Activated CD4-positive, alpha-beta memory T cell treated with anti-CD3 and anti-CD28 coated beads for 36 hours (primary cell): Measurements from ENCODE around the gene MAT2B. TPM values are rescaled to one million over a fixed set of nuclear protein-coding genes. Genes with fewer than 3 reads are reported as not detected.

ENCODE experiments used
- CTCF ChIA-PET: fragments of 350-600 bp; sonication (Branson Sonifier 250); formaldehyde crosslinking; loops from one replicate; lab custom pipeline; 2021; ENCODE audit warnings: antibody characterized with exemption, inconsistent platforms; lab: Charles Lee
- POLR2A ChIA-PET: fragments of 350-600 bp; sonication (Branson Sonifier 250); formaldehyde crosslinking; loops from one replicate; lab custom pipeline; 2021; ENCODE audit warnings: antibody characterized with exemption; lab: Charles Lee
- DNase-seq: peaks from one replicate; pipeline ENCODE4 v3.0.0-alpha.2; 2020
- H3K27ac Mint-ChIP-seq: one replicate; pipeline ENCODE4 v1.8.0; 2021; ENCODE audit warnings: mixed read lengths
- H3K27me3 Mint-ChIP-seq: one replicate; pipeline ENCODE4 v1.8.0; 2021; ENCODE audit warnings: mixed read lengths
- H3K36me3 Mint-ChIP-seq: one replicate; pipeline ENCODE4 v1.8.0; 2021; ENCODE audit warnings: mixed read lengths
- H3K4me1 Mint-ChIP-seq: one replicate; pipeline ENCODE4 v1.8.0; 2021; ENCODE audit warnings: low read depth, mixed read lengths
- H3K4me3 Mint-ChIP-seq: one replicate; pipeline ENCODE4 v1.8.0; 2021; ENCODE audit warnings: mild to moderate bottlenecking, mixed read lengths
- H3K9me3 Mint-ChIP-seq: one replicate; pipeline ENCODE4 v1.8.0; 2021; ENCODE audit warnings: mixed read lengths
- intact Hi-C: fragments of 100-400 bp; cut with micrococcal nuclease; formaldehyde crosslinking; loops from one replicate; pipeline ENCODE4 v1.15.1; 2023
- total RNA-seq, 2 experiments: library from RNA; stranded (reverse); gene quantifications; one replicate each; pipeline ENCODE4 v1.2.3, GENCODE V29; 2021

MAT2B gene
- total RNA-seq, 2 experiments from 2014 or later, result 114 to 122 TPM

DNA sequence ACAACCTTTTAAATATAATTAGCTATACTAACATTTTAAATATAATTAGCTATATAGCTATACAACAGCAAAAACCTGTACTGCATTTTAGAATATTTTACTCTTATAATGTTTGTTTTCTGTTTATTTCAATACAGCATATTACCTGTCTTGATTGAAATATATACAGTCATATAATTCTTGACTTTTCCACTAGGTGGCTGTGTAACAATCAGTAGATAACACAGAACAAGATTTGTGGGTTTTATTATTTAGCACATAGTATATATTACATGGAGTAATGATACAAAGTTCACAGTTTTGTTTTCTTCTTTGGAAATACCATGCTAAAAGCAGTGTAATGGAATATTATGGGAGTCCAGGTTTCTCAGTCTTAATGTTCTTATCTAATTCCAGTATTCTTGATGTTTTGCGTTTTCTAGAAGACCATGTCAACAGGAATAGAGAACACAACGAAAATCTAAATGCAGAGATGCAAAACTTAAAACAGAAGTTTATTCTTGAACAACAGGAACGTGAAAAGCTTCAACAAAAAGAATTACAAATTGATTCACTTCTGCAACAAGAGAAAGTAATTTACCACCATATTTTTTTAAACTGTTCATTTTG, 31.7 kb upstream of the MAT2B start:
- H3K27ac Mint-ChIP-seq, result no peak overlapping the region
- no peak overlapping the region for H3K4me3 Mint-ChIP-seq
- no peaks in the 10 kb centered on the region for H3K27me3 Mint-ChIP-seq
- no peak for DNase-seq
- intact Hi-C loops, result loop anchor here (1.0 to 2.0 kb wide), 2 partner anchors 30 to 219 kb away; no protein-coding TSS in a partner anchor
- ChIA-PET POLR2A (no interaction called here), CTCF (interaction anchor here (0.7 to 3.8 kb wide), 11 partner anchors 9 to 92 kb away, joined by 3 to 27 read pairs (median 3); partner anchors contain the start of gene HMMR)
- H3K4me1 Mint-ChIP-seq, result peaks cover 6% of the 10 kb centered on the region
- H3K9me3 Mint-ChIP-seq, result no peaks in the 10 kb centered on the region
- peaks cover 58% of the 10 kb centered on the region for H3K36me3 Mint-ChIP-seq

DNA sequence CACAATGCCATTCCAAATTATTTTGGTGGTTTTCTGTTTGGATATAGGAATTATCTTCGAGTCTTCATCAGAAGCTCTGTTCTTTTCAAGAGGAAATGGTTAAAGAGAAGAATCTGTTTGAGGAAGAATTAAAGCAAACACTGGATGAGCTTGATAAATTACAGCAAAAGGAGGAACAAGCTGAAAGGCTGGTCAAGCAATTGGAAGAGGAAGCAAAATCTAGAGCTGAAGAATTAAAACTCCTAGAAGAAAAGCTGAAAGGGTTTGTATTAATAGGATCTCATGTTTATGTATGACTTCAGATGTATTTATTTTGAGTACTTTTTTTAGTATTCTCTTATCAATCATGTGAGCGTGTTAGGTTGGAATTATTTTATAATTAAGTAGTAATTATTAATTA, 30.0 kb upstream of the MAT2B start:
- POLR2A ChIA-PET, result no interaction called here
- no peak overlapping the region for H3K27ac Mint-ChIP-seq
- CTCF ChIA-PET, result interaction anchor here (1.3 to 3.8 kb wide), 3 partner anchors 14 to 1029 kb away, joined by 3 to 27 read pairs (median 5); no protein-coding TSS in a partner anchor
- H3K27me3 Mint-ChIP-seq, result no peaks in the 10 kb centered on the region
- intact Hi-C loops, result no loop called here
- no peak overlapping the region for H3K4me3 Mint-ChIP-seq
- H3K9me3 Mint-ChIP-seq, result no peaks in the 10 kb centered on the region
- peaks cover 10% of the 10 kb centered on the region for H3K4me1 Mint-ChIP-seq
- DNase-seq, result no peak
- H3K36me3 Mint-ChIP-seq, result peaks cover 59% of the 10 kb centered on the region

DNA sequence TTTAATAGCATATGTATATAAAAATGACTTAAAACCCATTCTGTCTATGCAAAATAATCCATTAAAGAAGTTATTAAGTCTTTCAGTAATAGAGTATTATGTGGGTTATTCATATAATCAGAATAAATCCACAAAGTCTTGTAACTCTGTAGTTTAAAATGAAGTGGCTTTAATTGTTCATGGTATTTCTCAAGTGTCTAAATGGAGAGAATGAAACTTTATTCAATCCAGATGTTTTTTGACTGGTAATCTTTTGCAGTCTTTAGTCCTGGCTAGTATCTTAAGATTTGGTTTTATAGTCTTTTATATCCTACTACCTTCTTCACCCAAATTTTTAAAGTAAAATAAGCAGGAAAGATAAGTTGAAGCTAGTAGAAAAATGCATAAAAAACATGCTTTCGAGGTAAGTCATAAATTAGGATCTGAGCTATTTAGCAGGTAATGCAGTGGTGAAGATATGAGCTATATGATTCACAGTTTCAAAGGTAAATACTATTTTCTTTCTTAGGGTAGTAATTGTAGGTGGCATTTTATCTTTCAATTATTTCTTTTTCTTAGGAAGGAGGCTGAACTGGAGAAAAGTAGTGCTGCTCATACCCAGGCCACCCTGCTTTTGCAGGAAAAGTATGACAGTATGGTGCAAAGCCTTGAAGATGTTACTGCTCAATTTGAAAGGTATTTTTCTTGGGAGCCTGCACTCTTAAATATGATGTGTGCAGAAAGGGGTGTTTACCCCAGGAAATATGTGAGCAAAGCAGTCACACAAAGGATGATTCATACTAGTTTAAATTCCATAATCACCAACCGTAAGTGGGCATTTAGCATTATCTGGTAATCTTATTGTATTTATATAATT, 27.1 kb upstream of the MAT2B start:
- Mint-ChIP-seq H3K36me3 (peaks cover 54% of the 10 kb centered on the region), H3K9me3 (no peaks in the 10 kb centered on the region), H3K27ac (peak overlapping the region; percentile 46), H3K27me3 (no peaks in the 10 kb centered on the region), H3K4me3 (no peak overlapping the region), H3K4me1 (peaks cover 10% of the 10 kb centered on the region)
- intact Hi-C loops, result no loop called here
- CTCF ChIA-PET, result interaction anchor here (0.6 to 1.1 kb wide), 2 partner anchors 70 to 175 kb away, joined by 3 read pairs; no protein-coding TSS in a partner anchor
- POLR2A ChIA-PET, result interaction anchor here (0.6 kb wide), 1 partner anchor 18 kb away, joined by 3 read pairs; the partner anchor contains the start of genes HMMR and NUDCD2
- DNase-seq, result no peak

DNA sequence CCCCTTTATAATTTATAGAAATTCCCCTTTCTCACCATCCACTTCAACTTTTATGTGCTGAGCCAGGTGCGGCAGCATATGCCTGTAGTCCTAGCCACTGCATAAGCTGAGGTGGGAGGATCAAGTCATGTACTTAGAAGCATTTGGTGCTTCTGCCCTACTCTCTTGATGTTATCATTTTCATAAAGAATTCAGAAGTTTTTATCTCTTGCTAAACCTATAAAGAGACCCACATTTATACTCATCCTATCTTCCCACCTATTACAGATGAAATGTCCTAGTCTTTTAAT, 26.5 kb upstream of the MAT2B start:
- Mint-ChIP-seq H3K36me3 (peaks cover 54% of the 10 kb centered on the region), H3K27me3 (no peaks in the 10 kb centered on the region), H3K9me3 (no peaks in the 10 kb centered on the region), H3K27ac (no peak overlapping the region), H3K4me3 (no peak overlapping the region), H3K4me1 (peaks cover 10% of the 10 kb centered on the region)
- no peak for DNase-seq
- ChIA-PET CTCF (interaction anchor here (1.1 kb wide), 1 partner anchor 71 kb away, joined by 3 read pairs; no protein-coding TSS in a partner anchor), POLR2A (no interaction called here)
- intact Hi-C loops, result no loop called here

DNA sequence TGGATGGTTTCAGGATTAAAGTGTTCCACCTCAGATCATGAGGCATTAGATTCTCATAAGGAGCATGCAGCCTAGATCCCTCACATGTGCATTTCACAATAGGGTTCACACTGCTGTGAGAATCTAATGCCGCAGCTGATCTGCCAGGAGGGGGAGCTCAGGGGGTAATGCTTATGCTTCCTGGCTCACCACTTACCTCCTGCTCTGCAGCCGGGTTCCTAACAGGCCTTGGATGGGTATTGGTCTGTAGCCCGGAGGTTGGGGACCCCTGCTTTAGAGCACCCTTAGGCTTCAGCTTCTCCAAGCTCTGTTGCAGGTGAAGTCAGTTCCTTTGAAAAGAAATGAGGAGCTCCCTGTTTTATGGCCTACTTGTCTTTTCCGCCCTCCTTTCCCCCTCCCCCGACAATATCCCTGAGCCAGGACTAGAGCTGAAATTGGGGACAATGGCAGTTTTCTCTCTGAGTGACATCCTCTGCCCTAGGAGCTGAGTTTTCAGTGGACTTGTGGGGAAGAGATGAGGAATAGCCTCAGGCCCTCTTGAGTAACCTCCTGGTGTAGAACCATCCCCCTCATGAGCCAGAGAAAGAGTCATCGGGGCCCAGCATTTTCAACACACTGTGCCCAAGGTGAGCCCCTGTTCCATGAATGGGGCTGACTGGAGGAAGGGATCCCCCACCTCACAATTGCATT, 16.2 kb upstream of the MAT2B start:
- H3K9me3 Mint-ChIP-seq, result no peaks in the 10 kb centered on the region
- peaks cover 41% of the 10 kb centered on the region for H3K36me3 Mint-ChIP-seq
- no peak overlapping the region for H3K4me3 Mint-ChIP-seq
- no peak overlapping the region for H3K27ac Mint-ChIP-seq
- intact Hi-C loops, result no loop called here
- no peaks in the 10 kb centered on the region for H3K4me1 Mint-ChIP-seq
- POLR2A ChIA-PET, result interaction anchor here (1.2 kb wide), 1 partner anchor 16 kb away, joined by 5 read pairs; no protein-coding TSS in a partner anchor
- CTCF ChIA-PET, result interaction anchor here (0.7 to 1.4 kb wide), 5 partner anchors 11 to 1015 kb away, joined by 3 to 5 read pairs (median 3); partner anchors contain the start of gene MAT2B
- H3K27me3 Mint-ChIP-seq, result no peaks in the 10 kb centered on the region
- DNase-seq, result no peak

DNA sequence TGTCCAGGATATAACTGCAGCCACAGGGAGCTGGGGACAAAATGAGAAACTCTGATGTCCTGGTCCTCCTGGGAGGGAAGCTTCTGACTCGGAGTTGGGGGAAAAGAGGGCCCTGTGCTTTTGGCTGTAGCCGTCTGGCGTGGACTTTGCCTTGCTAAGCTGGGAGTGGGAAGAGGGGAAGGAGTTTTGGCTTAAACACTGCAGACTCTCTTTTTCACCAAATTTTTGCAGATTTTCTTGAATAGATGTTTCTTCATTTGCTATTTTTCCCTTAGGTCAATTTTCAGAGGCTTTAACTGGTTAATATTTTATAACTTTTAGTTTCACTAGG, 15.7 kb upstream of the MAT2B start:
- no peaks in the 10 kb centered on the region for H3K4me1 Mint-ChIP-seq
- POLR2A ChIA-PET, result interaction anchor here (1.2 kb wide), 1 partner anchor 15 kb away, joined by 5 read pairs; no protein-coding TSS in a partner anchor

DNA sequence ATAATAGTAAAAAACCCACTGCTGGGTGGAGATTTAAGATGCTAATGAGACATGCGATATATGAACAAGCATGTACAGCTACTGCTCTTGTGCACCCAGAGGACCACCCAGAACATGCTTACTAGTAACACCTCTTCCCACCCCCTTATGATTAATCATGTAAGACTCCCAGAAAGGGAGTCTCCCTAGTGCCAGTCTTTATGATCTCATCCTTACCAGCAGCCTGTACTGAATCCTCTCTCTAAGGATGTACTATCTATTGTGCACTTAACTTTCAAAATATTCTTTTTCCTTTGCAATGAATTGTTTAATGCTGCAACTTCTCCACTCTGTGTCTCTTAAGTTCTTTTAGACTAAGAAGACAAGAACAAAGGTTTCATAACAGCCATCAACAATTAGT, 9.1 kb upstream of the MAT2B start:
- H3K27ac Mint-ChIP-seq, result no peak overlapping the region
- H3K4me3 Mint-ChIP-seq, result no peak overlapping the region
- no peak for DNase-seq
- no peaks in the 10 kb centered on the region for H3K9me3 Mint-ChIP-seq
- peaks cover 10% of the 10 kb centered on the region for H3K36me3 Mint-ChIP-seq
- H3K27me3 Mint-ChIP-seq, result no peaks in the 10 kb centered on the region
- H3K4me1 Mint-ChIP-seq, result no peaks in the 10 kb centered on the region
- intact Hi-C loops, result no loop called here
- ChIA-PET CTCF (interaction anchor here (1.4 kb wide), 1 partner anchor 22 kb away, joined by 6 read pairs; no protein-coding TSS in a partner anchor), POLR2A (no interaction called here)

More for the DNA sequence above, 15.7 kb upstream of the MAT2B start:
- CTCF ChIA-PET, result interaction anchor here (1.2 to 1.4 kb wide), 2 partner anchors 15 to 1015 kb away, joined by 3 to 5 read pairs; no protein-coding TSS in a partner anchor
- Mint-ChIP-seq H3K9me3 (no peaks in the 10 kb centered on the region), H3K36me3 (peaks cover 37% of the 10 kb centered on the region), H3K4me3 (no peak overlapping the region), H3K27me3 (no peaks in the 10 kb centered on the region), H3K27ac (no peak overlapping the region)
- no peak for DNase-seq
- intact Hi-C loops, result no loop called here

DNA sequence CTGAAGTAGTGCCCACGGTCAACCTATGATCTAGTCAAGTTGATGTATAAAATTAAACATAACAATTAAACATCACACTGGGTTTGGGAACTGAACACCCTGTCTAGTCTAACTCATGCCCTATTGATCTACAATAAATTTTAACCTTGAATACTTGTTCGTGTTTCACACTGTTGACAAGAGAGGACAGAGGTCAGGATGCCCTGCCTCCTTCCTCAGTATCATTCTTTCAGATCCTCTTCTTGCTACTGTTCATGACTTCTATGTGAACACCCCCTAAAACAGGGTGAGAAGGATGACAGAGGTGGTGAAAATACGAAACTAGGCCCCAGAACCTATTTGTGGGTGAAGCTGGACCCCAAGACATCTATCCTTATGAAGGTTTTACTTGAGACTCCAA, 8.1 kb upstream of the MAT2B start:
- Mint-ChIP-seq H3K4me3 (no peak overlapping the region), H3K36me3 (peaks cover 8% of the 10 kb centered on the region)
- POLR2A ChIA-PET, result interaction anchor here (0.6 kb wide), 1 partner anchor 34 kb away, joined by 3 read pairs; no protein-coding TSS in a partner anchor

DNA sequence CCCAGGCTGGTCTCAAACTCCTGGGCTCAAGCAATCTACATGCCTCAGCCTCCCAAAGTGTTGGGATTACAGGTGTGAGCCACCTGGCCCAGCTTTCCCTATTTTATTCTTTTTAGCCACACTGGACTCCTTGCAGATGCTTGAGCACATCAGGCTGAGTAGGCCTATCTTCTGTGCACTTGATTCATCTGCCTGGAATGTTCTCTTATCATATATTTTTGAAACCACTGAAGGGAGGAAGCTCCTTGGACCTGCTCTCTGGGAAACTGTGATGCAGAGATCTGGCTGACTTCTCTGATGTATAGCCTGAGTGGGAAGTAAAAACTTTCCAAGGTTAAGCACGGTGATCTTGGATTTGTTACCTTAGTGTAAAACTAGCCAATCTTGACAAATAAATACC, 6.5 kb upstream of the MAT2B start:
- H3K27me3 Mint-ChIP-seq, result no peaks in the 10 kb centered on the region
- H3K4me1 Mint-ChIP-seq, result peaks cover 9% of the 10 kb centered on the region
- H3K9me3 Mint-ChIP-seq, result no peaks in the 10 kb centered on the region
- POLR2A ChIA-PET, result no interaction called here
- DNase-seq, result no peak
- intact Hi-C loops, result no loop called here
- H3K4me3 Mint-ChIP-seq, result no peak overlapping the region
- CTCF ChIA-PET, result interaction anchor here (1.2 kb wide), 1 partner anchor 91 kb away, joined by 3 read pairs; no protein-coding TSS in a partner anchor
- H3K36me3 Mint-ChIP-seq, result no peaks in the 10 kb centered on the region
- no peak overlapping the region for H3K27ac Mint-ChIP-seq

More for the DNA sequence above, 8.1 kb upstream of the MAT2B start:
- no peak for DNase-seq
- peaks cover under 1% of the 10 kb centered on the region for H3K4me1 Mint-ChIP-seq
- intact Hi-C loops, result no loop called here
- H3K27me3 Mint-ChIP-seq, result no peaks in the 10 kb centered on the region
- no peaks in the 10 kb centered on the region for H3K9me3 Mint-ChIP-seq
- CTCF ChIA-PET, result no interaction called here
- no peak overlapping the region for H3K27ac Mint-ChIP-seq

DNA sequence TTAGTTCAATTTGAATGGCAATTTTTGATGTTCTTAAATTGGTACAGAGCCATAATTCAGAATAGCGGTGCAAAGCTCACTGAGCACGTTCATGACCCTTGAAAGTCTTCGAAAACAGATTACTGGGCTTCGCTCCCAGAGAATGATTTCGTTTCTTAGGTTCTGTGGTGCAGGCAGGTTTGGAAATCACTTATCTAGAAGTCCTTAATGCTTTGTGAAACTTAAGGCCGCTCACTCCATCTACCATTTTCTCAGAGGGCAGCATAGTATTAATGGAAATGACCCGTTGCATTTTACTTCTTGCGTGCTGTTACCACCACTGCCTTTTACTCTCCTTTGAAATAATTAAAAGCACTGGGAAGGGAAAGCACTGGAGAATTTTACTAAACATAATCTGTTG, 2.9 kb upstream of the MAT2B start:
- ChIA-PET CTCF (interaction anchor here (0.6 to 3.8 kb wide), 4 partner anchors 13 to 93 kb away, joined by 3 to 47 read pairs (median 15); partner anchors contain the start of genes HMMR and NUDCD2), POLR2A (interaction anchor here (1.0 to 8.4 kb wide), 2 partner anchors 42 to 55 kb away, joined by 3 to 235 read pairs; partner anchors contain the start of genes HMMR and NUDCD2)
- Mint-ChIP-seq H3K4me1 (peaks cover 10% of the 10 kb centered on the region), H3K27me3 (no peaks in the 10 kb centered on the region), H3K9me3 (no peaks in the 10 kb centered on the region), H3K4me3 (peak overlapping the region; percentile 95), H3K27ac (peak overlapping the region; percentile 100), H3K36me3 (peaks cover 21% of the 10 kb centered on the region)
- intact Hi-C loops, result no loop called here
- DNase-seq, result no peak
